PC-3 (cell line): Measurements from ENCODE around the gene GP2.

Experiments
- CTCF ChIP-seq: fragments of 300-600 bp; sonication (generic); conservative IDR thresholded peaks from 2 replicates; pipeline ENCODE4 v1.5.1; 2017; ENCODE audit warnings: antibody characterized with exemption, low read depth, mild to moderate bottlenecking, low read length
- EZH2 ChIP-seq: fragments of 300-600 bp; sonication (generic); IDR thresholded peaks from one replicate; pipeline ENCODE4 v1.6.1; 2017; ENCODE audit warnings: antibody characterized with exemption, mild to moderate bottlenecking, low read length; ENCODE audit not compliant: unreplicated experiment
- EZH2phosphoT487 ChIP-seq: fragments of 300-600 bp; sonication (generic); IDR thresholded peaks from 2 replicates; pipeline ENCODE4 v1.6.1; 2018; ENCODE audit warnings: mild to moderate bottlenecking, antibody characterized with exemption, low read length, borderline replicate concordance

- TF ChIP-seq CTCF (no peak), EZH2phosphoT487 (no peak), EZH2 (no peak)
Observed at GRCh38 chr16:20303012-20303411, 24.3 kb downstream of the GP2 start.
